ENCODE measurements around the gene CFAP73.
"Not testable (repeated sequence)": the region's sequence is repeated elsewhere in the genome, so short reads cannot be mapped to it uniquely, and the experiment has no call there.

Gene CFAP73

GRCh38 chr12:113131556-113131955, 18.0 kb upstream of the CFAP73 start:
- Histone ChIP-seq H3K9me3 (no peaks in the 10 kb centered on the region), H3K4me3 (no peak overlapping the region), H3K36me3 (replicated peaks) (no peaks in the 10 kb centered on the region), H3K27me3 (ENCODE audit: low read depth) (no peaks in the 10 kb centered on the region), H3K4me1 (peaks cover 4% of the 10 kb centered on the region; the same call in 1 of the 2 replicates)
- no peak for DNase-seq (ENCODE audit: low spot score in 2 of 2)
- in situ Hi-C loops (cut with MboI; ENCODE audit: low sequenced_read_pairs) = no loop called here

- Histone ChIP-seq H3K4me3 (no peak overlapping the region), H3K27me3 (ENCODE audit: low read depth) (no peaks in the 10 kb centered on the region), H3K9me3 (no peaks in the 10 kb centered on the region), H3K36me3 (replicated peaks) (no peaks in the 10 kb centered on the region), H3K4me1 (peaks cover 4% of the 10 kb centered on the region; the same call in 1 of the 2 replicates)
- DNase-seq (ENCODE audit: low spot score in 2 of 2) = no peak
- in situ Hi-C loops (cut with MboI; ENCODE audit: low sequenced_read_pairs) = no loop called here
Observed at GRCh38 chr12:113133036-113133435, 16.5 kb upstream of the CFAP73 start.

- Histone ChIP-seq H3K4me3 (no peak overlapping the region), H3K4me1 (peaks cover 4% of the 10 kb centered on the region; the same call in 1 of the 2 replicates), H3K27me3 (ENCODE audit: low read depth) (no peaks in the 10 kb centered on the region), H3K9me3 (no peaks in the 10 kb centered on the region), H3K36me3 (replicated peaks) (no peaks in the 10 kb centered on the region)
- in situ Hi-C loops (cut with MboI; ENCODE audit: low sequenced_read_pairs) = no loop called here
- DNase-seq (ENCODE audit: low spot score in 2 of 2) = no peak
Observed at GRCh38 chr12:113133666-113134065, 15.9 kb upstream of the CFAP73 start.

GRCh38 chr12:113134071-113134470, 15.5 kb upstream of the CFAP73 start:
- Histone ChIP-seq H3K36me3 (replicated peaks) (no peaks in the 10 kb centered on the region), H3K4me1 (peaks cover 4% of the 10 kb centered on the region; the same call in 1 of the 2 replicates), H3K27me3 (ENCODE audit: low read depth) (no peaks in the 10 kb centered on the region), H3K4me3 (no peak overlapping the region), H3K9me3 (no peaks in the 10 kb centered on the region)
- in situ Hi-C loops (cut with MboI; ENCODE audit: low sequenced_read_pairs) = no loop called here
- DNase-seq (ENCODE audit: low spot score in 2 of 2) = no peak

- in situ Hi-C loops (cut with MboI; ENCODE audit: low sequenced_read_pairs) = no loop called here
- peaks cover 4% of the 10 kb centered on the region; the same call in 1 of the 2 replicates for H3K4me1 ChIP-seq
Observed at GRCh38 chr12:113134521-113134951, 15.0 kb upstream of the CFAP73 start.

GRCh38 chr12:113135178-113136127, 14.1 kb upstream of the CFAP73 start, which contains the start of gene RASAL1:
Gene RASAL1, minus strand, starts transcription at chr12:113135761. Its CDS starts 299 bp downstream, at chr12:113135462.
- H3K36me3 ChIP-seq (replicated peaks) = no peaks in the 10 kb centered on the region
- H3K27me3 ChIP-seq (ENCODE audit: low read depth) = no peaks in the 10 kb centered on the region
- peaks cover 4% of the 10 kb centered on the region; the same call in 1 of the 2 replicates for H3K4me1 ChIP-seq
- in situ Hi-C loops (cut with MboI; ENCODE audit: low sequenced_read_pairs) = no loop called here
- peak; percentile 57 to 90 for DNase-seq (ENCODE audit: low spot score in 2 of 2)
- peak within 1 kb of the TSS; percentile 39 for H3K4me3 ChIP-seq
- no peaks in the 10 kb centered on the region for H3K9me3 ChIP-seq

More at GRCh38 chr12:113134521-113134951, 15.0 kb upstream of the CFAP73 start:
- Histone ChIP-seq H3K27me3 (ENCODE audit: low read depth) (no peaks in the 10 kb centered on the region), H3K36me3 (replicated peaks) (no peaks in the 10 kb centered on the region), H3K9me3 (no peaks in the 10 kb centered on the region), H3K4me3 (peak overlapping the region; percentile 39)
- DNase-seq (ENCODE audit: low spot score in 2 of 2) = no peak

GRCh38 chr12:113136128-113136989, 13.2 kb upstream of the CFAP73 start:
- H3K4me3 ChIP-seq = no peak overlapping the region
- DNase-seq (ENCODE audit: low spot score in 2 of 2) = no peak
- H3K36me3 ChIP-seq (replicated peaks) = no peaks in the 10 kb centered on the region
- no peaks in the 10 kb centered on the region for H3K27me3 ChIP-seq (ENCODE audit: low read depth)
- in situ Hi-C loops (cut with MboI; ENCODE audit: low sequenced_read_pairs) = no loop called here
- no peaks in the 10 kb centered on the region for H3K9me3 ChIP-seq
- H3K4me1 ChIP-seq = peaks cover 4% of the 10 kb centered on the region; the same call in 1 of the 2 replicates

- in situ Hi-C loops (cut with MboI; ENCODE audit: low sequenced_read_pairs) = no loop called here
- H3K4me1 ChIP-seq = peaks cover 4% of the 10 kb centered on the region; the same call in 1 of the 2 replicates
Observed at GRCh38 chr12:113136990-113137511, 12.5 kb upstream of the CFAP73 start.

GRCh38 chr12:113137861-113138783, 11.4 kb upstream of the CFAP73 start:
- in situ Hi-C loops (cut with MboI; ENCODE audit: low sequenced_read_pairs) = no loop called here
- H3K9me3 ChIP-seq = no peaks in the 10 kb centered on the region

More at GRCh38 chr12:113136990-113137511, 12.5 kb upstream of the CFAP73 start:
- no peaks in the 10 kb centered on the region for H3K36me3 ChIP-seq (replicated peaks)
- H3K27me3 ChIP-seq (ENCODE audit: low read depth) = no peaks in the 10 kb centered on the region
- no peaks in the 10 kb centered on the region for H3K9me3 ChIP-seq
- DNase-seq (ENCODE audit: low spot score in 2 of 2) = no peak
- no peak overlapping the region for H3K4me3 ChIP-seq

GRCh38 chr12:113138826-113139225, 10.7 kb upstream of the CFAP73 start:
- in situ Hi-C loops (cut with MboI; ENCODE audit: low sequenced_read_pairs) = no loop called here
- Histone ChIP-seq H3K4me3 (no peak overlapping the region), H3K9me3 (no peaks in the 10 kb centered on the region), H3K27me3 (ENCODE audit: low read depth) (no peaks in the 10 kb centered on the region), H3K4me1 (peaks cover 4% of the 10 kb centered on the region; the same call in 1 of the 2 replicates), H3K36me3 (replicated peaks) (no peaks in the 10 kb centered on the region)
- no peak for DNase-seq (ENCODE audit: low spot score in 2 of 2)

More at GRCh38 chr12:113137861-113138783, 11.4 kb upstream of the CFAP73 start:
- DNase-seq (ENCODE audit: low spot score in 2 of 2) = no peak
- no peak overlapping the region for H3K4me3 ChIP-seq
- no peaks in the 10 kb centered on the region for H3K27me3 ChIP-seq (ENCODE audit: low read depth)
- H3K4me1 ChIP-seq = peaks cover 4% of the 10 kb centered on the region; the same call in 1 of the 2 replicates
- H3K36me3 ChIP-seq (replicated peaks) = no peaks in the 10 kb centered on the region

GRCh38 chr12:113140706-113141105, 8.8 kb upstream of the CFAP73 start:
- Histone ChIP-seq H3K4me1 (peaks cover 4% of the 10 kb centered on the region; the same call in 1 of the 2 replicates), H3K27me3 (ENCODE audit: low read depth) (no peaks in the 10 kb centered on the region), H3K36me3 (replicated peaks) (no peaks in the 10 kb centered on the region), H3K4me3 (no peak overlapping the region), H3K9me3 (no peaks in the 10 kb centered on the region)
- DNase-seq (ENCODE audit: low spot score in 2 of 2) = no peak
- in situ Hi-C loops (cut with MboI; ENCODE audit: low sequenced_read_pairs) = no loop called here

GRCh38 chr12:113141716-113142115, 7.8 kb upstream of the CFAP73 start:
- H3K36me3 ChIP-seq (replicated peaks); H3K9me3 ChIP-seq; H3K4me3 ChIP-seq; H3K4me1 ChIP-seq; H3K27me3 ChIP-seq (ENCODE audit: low read depth); DNase-seq (ENCODE audit: low spot score in 2 of 2); in situ Hi-C loops (cut with MboI; ENCODE audit: low sequenced_read_pairs): not testable (repeated sequence)
